ENCODE data around the gene GPD2.
"Not testable (repeated sequence)": the region's sequence is repeated elsewhere in the genome, so short reads cannot be mapped to it uniquely, and the experiment has no call there.

- not testable (repeated sequence) for TF ChIP-seq CTCF, POLR2A (IDR thresholded peaks at IDR 0.05)
These were observed 92.4 kb downstream of the GPD2 start for GRCh38 chr2:156528583-156528982.

All from esophagus squamous epithelium (tissue), 4 donors.